GM19238 (cell line): ENCODE data around the gene PCDH1.

Experiments
- DNase-seq: peaks from one replicate; pipeline ENCODE4 v3.0.0; 2011; ENCODE audit warnings: low spot score; ENCODE audit not compliant: insufficient read length

Gene PCDH1

DNA sequence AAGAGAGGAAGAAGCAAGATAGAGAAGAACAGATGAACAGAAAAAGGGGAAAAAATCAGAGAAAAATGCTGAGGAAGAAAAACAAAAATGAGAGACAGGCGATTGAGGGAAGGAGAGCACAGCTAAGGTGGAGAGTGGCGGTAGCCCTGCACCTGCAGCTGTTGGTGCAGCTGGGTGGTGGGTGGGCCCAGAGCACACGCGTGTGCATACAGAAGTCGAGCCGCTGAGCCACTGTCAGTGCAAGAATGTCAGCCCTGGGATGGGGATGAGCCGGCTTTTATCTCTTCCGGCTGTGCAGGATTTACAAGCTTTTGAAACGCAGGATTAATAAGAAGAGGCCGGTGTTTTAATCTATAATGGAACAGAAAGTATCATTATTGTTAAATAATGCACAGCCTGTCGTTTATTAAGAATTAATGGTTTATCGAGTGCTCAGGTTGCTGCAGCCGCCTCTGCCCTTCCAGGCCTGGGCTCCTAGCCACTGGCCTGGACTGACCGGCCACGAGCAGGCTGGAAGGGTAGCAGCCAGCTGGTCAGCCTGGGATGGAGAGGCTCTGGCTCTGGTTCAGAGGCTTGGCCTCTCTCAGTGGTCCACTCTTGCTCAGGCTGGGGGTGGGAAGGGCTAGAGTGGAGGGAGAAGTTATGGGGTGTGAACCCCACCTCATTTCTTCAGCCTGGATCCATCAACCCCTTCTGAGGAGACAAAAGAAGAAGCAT is 68.7 kb downstream of the PCDH1 start:
- DNase-seq: no peak

- no peak for DNase-seq
Observed at GRCh38 chr5:141808857-141809256, 69.4 kb downstream of the PCDH1 start.

- DNase-seq: no peak
Observed at GRCh38 chr5:141807732-141808131, 70.5 kb downstream of the PCDH1 start.

DNA sequence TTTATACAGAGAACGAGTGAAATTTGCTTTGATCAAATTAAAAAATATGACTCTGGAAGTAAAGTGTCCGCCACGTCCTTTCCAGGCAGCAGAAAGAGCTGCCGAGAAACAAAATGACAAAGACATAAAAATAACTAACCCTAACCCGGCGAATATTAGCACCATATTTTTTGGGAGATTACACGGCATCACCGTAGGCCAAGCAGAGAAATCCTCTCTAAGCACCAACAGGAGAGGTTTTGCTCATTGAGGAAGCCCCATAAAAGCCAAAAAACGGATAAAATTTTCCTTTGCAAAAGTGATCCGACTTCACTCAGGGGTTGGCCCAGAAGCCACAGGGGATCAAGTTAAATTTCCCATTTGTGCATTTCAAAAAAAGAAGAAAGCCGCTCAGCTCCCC is 70.9 kb downstream of the PCDH1 start:
- DNase-seq: no peak

DNA sequence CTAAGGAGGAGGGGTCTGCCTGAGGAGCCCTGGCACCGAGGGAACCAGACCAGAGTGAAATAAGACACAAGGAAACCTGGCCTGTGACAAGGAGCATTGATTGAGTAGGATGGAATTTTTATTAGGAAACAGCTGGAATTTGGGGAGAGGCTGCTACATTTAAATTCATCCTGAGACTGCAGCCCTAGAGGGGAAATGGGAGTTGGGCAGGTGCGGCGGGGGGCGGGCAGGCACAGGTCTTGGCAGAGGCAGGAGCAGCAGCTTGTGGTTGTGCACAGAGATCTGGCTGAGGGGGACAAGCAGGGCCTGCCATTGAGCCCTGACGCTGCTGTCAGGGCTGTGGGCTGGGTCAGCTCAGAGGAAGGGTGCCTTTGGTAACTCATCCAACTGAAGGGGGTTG is 71.6 kb downstream of the PCDH1 start:
- no peak for DNase-seq

DNA sequence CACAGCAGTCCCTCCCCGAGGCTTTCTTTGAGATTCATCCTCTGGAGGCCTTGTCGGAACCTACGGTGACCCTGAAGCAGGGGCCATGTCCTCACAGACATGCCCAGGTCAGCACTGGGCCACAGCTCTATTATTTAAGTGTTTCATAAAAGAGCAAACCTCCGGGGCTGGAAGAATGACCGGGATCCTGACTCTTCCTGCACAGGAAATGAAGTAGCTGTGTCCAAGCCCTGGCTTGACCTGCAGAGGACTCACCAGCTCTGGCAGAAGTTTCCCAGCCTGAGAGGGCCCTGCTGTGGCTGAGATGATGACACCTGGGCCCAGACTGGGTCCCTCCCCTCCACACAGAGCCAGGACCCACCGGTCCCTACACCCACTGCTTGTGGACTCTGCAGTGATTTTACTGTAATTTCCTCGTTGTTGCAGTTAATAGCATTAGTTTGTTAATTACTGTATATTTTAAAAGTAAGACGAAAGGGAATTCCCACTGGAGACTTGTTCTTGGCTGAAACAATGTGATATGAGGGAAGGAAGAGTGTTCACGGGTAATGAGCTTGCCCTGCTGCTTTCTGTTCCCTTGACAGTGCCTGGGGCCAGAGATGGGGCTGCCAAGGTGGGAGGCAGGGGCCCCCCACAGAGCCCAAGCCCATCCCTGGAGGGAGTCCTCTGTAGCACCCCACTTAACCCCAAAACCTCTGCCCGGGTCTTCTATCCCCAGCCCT is 72.2 kb downstream of the PCDH1 start:
- no peak for DNase-seq

GRCh38 chr5:141804475-141804874 is 73.7 kb downstream of the PCDH1 start:
- DNase-seq: no peak
